HG03064 (cell line): Measurements from ENCODE around the gene NTNG2.

Source experiments
- ATAC-seq: cut with Tn5 transposase; IDR thresholded peaks from one replicate; pipeline ENCODE4 v1.9.1; 2021; ENCODE audit warnings: low read depth; ENCODE audit not compliant: unreplicated experiment

NTNG2 gene

GRCh38 chr9:132146039-132146438 lies 15.8 kb upstream of the NTNG2 start:
- ATAC-seq, result no peak

GRCh38 chr9:132146575-132146974 lies 15.3 kb upstream of the NTNG2 start:
- no peak for ATAC-seq

GRCh38 chr9:132147331-132147730 lies 14.5 kb upstream of the NTNG2 start:
- no peak for ATAC-seq

GRCh38 chr9:132147839-132148238 lies 14.0 kb upstream of the NTNG2 start:
- no peak for ATAC-seq

- ATAC-seq, result no peak
Observed at GRCh38 chr9:132150256-132150655, 11.6 kb upstream of the NTNG2 start.

GRCh38 chr9:132151118-132151517 lies 10.7 kb upstream of the NTNG2 start:
- no peak for ATAC-seq

GRCh38 chr9:132152231-132152630 lies 9.6 kb upstream of the NTNG2 start:
- no peak for ATAC-seq

- no peak for ATAC-seq
Observed at GRCh38 chr9:132154863-132155567, 6.8 kb upstream of the NTNG2 start.

GRCh38 chr9:132155568-132155895 lies 6.3 kb upstream of the NTNG2 start:
- no peak for ATAC-seq

- ATAC-seq, result no peak
Observed at GRCh38 chr9:132156262-132156661, 5.6 kb upstream of the NTNG2 start.

- no peak for ATAC-seq
Observed at GRCh38 chr9:132157347-132158116, 4.3 kb upstream of the NTNG2 start.

GRCh38 chr9:132160802-132161742 lies 786 bp upstream of the NTNG2 start:
- no peak for ATAC-seq

- no peak for ATAC-seq
Observed at GRCh38 chr9:132162764-132163456, 1.1 kb downstream of the NTNG2 start.

GRCh38 chr9:132163457-132163875 lies 1.6 kb downstream of the NTNG2 start:
- no peak for ATAC-seq

- no peak for ATAC-seq
Observed at GRCh38 chr9:132163876-132164603, 2.2 kb downstream of the NTNG2 start.

GRCh38 chr9:132164604-132165362 lies 2.9 kb downstream of the NTNG2 start:
- no peak for ATAC-seq

GRCh38 chr9:132166599-132166998 lies 4.7 kb downstream of the NTNG2 start:
- ATAC-seq, result no peak

- ATAC-seq, result no peak
Observed at GRCh38 chr9:132167192-132167591, 5.3 kb downstream of the NTNG2 start.

- no peak for ATAC-seq
Observed at GRCh38 chr9:132168347-132168746, 6.5 kb downstream of the NTNG2 start.
